Calu3 (cell line): ENCODE data around the gene DTHD1. TPM values are rescaled to one million over a fixed set of nuclear protein-coding genes. Genes with fewer than 3 reads are reported as not detected.

Experiments used
- BruUV-seq: library from RNA; stranded (reverse); fragments of 400-500 nt; replicated peaks from 2 replicates; lab custom pipeline; 2021; lab: Mats Ljungman, UMichigan
- CTCF ChIA-PET: fragments of 300-600 bp; sonication (Branson Sonifier 250); formaldehyde crosslinking; loops from one replicate; lab custom pipeline; 2022; ENCODE audit warnings: antibody characterized with exemption; lab: Charles Lee
- DNase-seq: peaks from one replicate; pipeline ENCODE4 v3.0.0; 2022
- H3K27ac Mint-ChIP-seq: one replicate; pipeline ENCODE4 v1.8.0; 2022; ENCODE audit warnings: mixed read lengths; ENCODE audit not compliant: unreplicated experiment
- H3K27me3 Mint-ChIP-seq: one replicate; pipeline ENCODE4 v1.8.0; 2022; ENCODE audit warnings: mixed read lengths; ENCODE audit not compliant: unreplicated experiment
- H3K36me3 Mint-ChIP-seq: one replicate; pipeline ENCODE4 v1.8.0; 2022; ENCODE audit warnings: mild to moderate bottlenecking, moderate library complexity, mixed read lengths; ENCODE audit not compliant: insufficient read depth, unreplicated experiment
- H3K4me1 Mint-ChIP-seq: one replicate; pipeline ENCODE4 v1.8.0; 2022; ENCODE audit warnings: mild to moderate bottlenecking, low read depth, mixed read lengths; ENCODE audit not compliant: unreplicated experiment
- H3K4me3 Mint-ChIP-seq: one replicate; pipeline ENCODE4 v1.8.0; 2022; ENCODE audit warnings: mild to moderate bottlenecking, low read depth, moderate library complexity, mixed read lengths; ENCODE audit not compliant: unreplicated experiment
- H3K9me3 Mint-ChIP-seq: one replicate; pipeline ENCODE4 v1.8.0; 2022; ENCODE audit warnings: low read depth, mixed read lengths; ENCODE audit not compliant: unreplicated experiment
- CTCF ChIP-seq: fragments of 200-600 bp; IDR thresholded peaks from one replicate; pipeline ENCODE4 v1.8.0; 2022; ENCODE audit warnings: antibody characterized with exemption; ENCODE audit not compliant: unreplicated experiment
- intact Hi-C: fragments of 100-400 bp; cut with micrococcal nuclease; formaldehyde crosslinking; loops from one replicate; pipeline ENCODE4 v1.10.0; 2022; ENCODE audit not compliant: unreplicated experiment
- total RNA-seq: library from RNA; stranded (reverse); gene quantifications from 2 replicates; pipeline ENCODE4 v1.2.3, GENCODE V29; 2022

Gene DTHD1
- total RNA-seq, 1 experiment from 2014 or later: not detected

GRCh38 chr4:36273276-36273675 lies 8.1 kb upstream of the DTHD1 start:
- no TSS peak for BruUV-seq

GRCh38 chr4:36274158-36274557 lies 7.3 kb upstream of the DTHD1 start:
- BruUV-seq: no TSS peak
- no peak for DNase-seq
- no peak for TF ChIP-seq CTCF
- H3K27ac Mint-ChIP-seq: no peak overlapping the region
- intact Hi-C loops: no loop called here
- CTCF ChIA-PET: no interaction called here
- peaks cover 6% of the 10 kb centered on the region for H3K4me1 Mint-ChIP-seq
- no peak overlapping the region for H3K4me3 Mint-ChIP-seq
- no peaks in the 10 kb centered on the region for H3K27me3 Mint-ChIP-seq
- H3K36me3 Mint-ChIP-seq: no peaks in the 10 kb centered on the region
- H3K9me3 Mint-ChIP-seq: no peaks in the 10 kb centered on the region

More at GRCh38 chr4:36273276-36273675, 8.1 kb upstream of the DTHD1 start:
- Mint-ChIP-seq H3K4me1 (peaks cover 6% of the 10 kb centered on the region), H3K36me3 (no peaks in the 10 kb centered on the region), H3K27ac (no peak overlapping the region), H3K27me3 (no peaks in the 10 kb centered on the region), H3K4me3 (no peak overlapping the region), H3K9me3 (no peaks in the 10 kb centered on the region)
- DNase-seq: no peak
- intact Hi-C loops: no loop called here
- TF ChIP-seq CTCF: no peak
- CTCF ChIA-PET: no interaction called here

GRCh38 chr4:36277533-36277932 lies 3.9 kb upstream of the DTHD1 start:
- H3K4me3 Mint-ChIP-seq: no peak overlapping the region
- intact Hi-C loops: no loop called here

GRCh38 chr4:36278789-36279188 lies 2.6 kb upstream of the DTHD1 start:
- Mint-ChIP-seq H3K4me1 (peaks cover 14% of the 10 kb centered on the region), H3K4me3 (no peak overlapping the region), H3K36me3 (no peaks in the 10 kb centered on the region), H3K27me3 (no peaks in the 10 kb centered on the region), H3K9me3 (no peaks in the 10 kb centered on the region), H3K27ac (no peak overlapping the region)
- DNase-seq: no peak
- BruUV-seq: no TSS peak
- CTCF ChIA-PET: no interaction called here
- intact Hi-C loops: no loop called here
- no peak for TF ChIP-seq CTCF

More at GRCh38 chr4:36277533-36277932, 3.9 kb upstream of the DTHD1 start:
- CTCF ChIA-PET: no interaction called here
- Mint-ChIP-seq H3K9me3 (no peaks in the 10 kb centered on the region), H3K36me3 (no peaks in the 10 kb centered on the region), H3K27me3 (no peaks in the 10 kb centered on the region), H3K27ac (no peak overlapping the region), H3K4me1 (peaks cover 14% of the 10 kb centered on the region)
- DNase-seq: no peak
- no peak for TF ChIP-seq CTCF
- BruUV-seq: no TSS peak
